Superior temporal gyrus (tissue), 1 donor: ENCODE measurements around the gene SPRY4.
"Not testable (repeated sequence)": the region's sequence is repeated elsewhere in the genome, so short reads cannot be mapped to it uniquely, and the experiment has no call there.

Experiments used
- DNase-seq: peaks from one replicate; pipeline ENCODE4 v3.0.0-alpha.2; 2016; ENCODE audit errors: extremely low spot score

Gene SPRY4

DNA sequence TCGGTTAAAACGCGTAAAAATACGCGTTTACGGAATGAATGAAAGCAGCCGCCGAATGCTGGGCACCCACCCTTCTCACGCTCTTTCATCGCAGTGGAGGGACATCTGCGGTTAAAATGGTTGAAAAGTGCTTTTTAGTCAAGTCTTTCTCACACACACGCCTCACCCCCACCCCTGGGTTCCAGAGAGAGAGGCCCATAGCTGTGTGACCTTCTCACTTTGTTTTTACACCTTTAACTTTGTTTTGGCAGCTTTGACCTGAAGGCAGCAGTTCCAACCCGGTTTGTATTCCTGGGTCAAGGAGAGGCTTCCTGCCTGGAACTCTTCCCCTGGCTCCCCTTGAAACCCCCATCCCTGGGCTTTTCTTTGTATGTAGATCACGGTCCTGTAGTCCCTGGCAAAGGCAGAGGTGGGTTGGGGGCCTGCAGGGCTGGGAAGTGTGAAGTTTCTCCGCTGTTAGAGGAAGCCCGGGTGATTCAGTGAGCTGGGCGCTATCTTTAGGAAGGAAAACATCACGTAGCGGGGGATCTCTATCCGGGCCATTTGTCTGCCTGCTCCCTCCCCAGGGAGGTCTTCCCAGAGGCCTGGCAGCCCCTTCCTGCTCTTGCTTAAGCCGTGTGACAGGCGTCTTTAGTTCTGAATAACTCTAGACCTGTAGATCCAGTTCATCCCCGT, 29.6 kb downstream of the SPRY4 start:
- DNase-seq = no peak

DNA sequence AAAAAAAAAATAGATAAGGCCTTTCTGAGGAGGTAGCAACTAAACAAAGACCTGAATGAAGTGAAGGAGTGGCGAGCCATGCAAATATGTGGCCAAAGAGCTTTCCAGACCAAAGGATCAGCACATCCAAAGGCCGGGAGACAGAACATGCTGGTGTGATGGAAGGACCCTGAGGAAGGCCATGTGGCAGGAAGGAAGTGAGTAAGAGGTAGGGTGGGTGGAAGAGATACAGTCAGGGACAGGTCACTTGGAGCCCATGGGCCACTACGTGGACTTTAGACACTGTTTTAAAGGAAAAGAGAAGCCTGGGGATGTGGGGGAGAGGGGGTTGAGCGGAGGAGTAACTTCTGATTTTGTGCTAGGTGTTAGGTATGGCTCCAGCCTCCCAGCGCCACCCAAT, 31.3 kb downstream of the SPRY4 start:
- no peak for DNase-seq

DNA sequence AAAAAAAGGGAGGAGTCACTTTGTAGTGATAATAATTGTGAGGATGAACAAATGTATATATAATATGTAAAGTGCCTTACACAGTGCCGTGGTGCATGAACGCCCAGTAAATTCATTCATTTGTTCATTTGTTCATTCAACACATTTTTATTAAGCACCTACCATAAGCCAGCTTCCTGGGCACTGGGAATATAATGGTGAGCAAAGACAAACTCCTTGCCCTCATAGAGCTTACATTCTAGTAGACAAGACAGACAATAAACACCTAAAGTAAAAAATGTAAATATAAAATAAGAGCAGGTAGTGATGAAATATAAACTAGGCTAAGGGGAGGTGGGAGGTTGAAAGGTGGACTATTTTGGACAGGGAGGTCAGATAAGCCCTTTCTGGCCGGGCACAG, 32.0 kb downstream of the SPRY4 start:
- DNase-seq = no peak

DNA sequence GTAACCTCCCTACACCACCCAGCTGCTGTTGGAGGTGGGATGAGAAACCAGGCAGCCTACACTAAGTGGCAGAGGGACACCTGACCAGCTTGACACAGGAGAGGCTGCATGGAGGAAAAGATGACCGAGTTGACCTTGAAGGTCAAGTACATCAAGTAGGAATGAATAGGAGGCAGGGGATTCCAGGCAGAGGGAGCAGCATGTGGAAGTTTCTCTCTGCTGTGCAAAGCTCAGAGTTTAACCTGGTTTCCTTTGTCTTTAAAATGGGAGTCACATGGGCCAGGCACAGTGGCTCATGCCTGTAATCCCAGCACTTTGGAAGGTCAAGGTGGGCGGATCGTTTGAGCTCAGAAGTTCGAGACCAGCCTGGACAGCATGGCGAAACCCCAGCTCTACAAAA, 32.6 kb downstream of the SPRY4 start:
- no peak for DNase-seq

DNA sequence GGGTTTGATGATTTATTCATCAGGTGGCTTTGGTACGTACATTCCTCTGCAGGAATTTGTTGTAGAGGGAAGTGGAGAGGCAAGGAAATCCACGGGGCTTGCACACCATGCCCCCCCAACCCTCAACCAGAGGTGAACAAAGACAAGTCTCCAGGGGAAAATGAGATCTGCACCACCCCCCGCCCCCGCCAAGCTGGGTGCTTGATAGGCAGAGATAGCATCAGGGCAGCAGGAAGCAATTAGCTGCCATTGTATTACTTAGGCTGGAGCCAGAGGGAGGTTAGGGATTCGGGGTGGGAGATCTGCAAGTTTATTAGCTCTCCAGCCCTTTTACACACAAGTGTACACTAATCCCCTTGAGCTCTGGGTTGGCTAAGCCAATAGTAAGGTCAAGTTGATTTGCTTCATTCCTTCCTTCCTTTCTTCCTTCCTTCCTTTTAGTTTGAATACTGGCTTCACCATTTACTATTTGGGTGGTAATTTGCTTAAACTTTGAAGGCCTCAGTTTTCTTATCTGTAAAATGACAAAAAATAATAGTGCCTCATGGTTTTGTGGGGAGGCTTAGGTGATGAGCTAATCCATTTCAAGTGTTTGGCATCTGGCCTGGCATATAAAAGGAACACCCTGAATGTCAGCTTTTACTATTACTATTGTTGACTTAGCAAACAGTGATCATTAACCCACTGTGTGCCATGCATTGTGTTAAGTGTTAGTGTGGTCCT, 34.1 kb downstream of the SPRY4 start:
- no peak for DNase-seq

DNA sequence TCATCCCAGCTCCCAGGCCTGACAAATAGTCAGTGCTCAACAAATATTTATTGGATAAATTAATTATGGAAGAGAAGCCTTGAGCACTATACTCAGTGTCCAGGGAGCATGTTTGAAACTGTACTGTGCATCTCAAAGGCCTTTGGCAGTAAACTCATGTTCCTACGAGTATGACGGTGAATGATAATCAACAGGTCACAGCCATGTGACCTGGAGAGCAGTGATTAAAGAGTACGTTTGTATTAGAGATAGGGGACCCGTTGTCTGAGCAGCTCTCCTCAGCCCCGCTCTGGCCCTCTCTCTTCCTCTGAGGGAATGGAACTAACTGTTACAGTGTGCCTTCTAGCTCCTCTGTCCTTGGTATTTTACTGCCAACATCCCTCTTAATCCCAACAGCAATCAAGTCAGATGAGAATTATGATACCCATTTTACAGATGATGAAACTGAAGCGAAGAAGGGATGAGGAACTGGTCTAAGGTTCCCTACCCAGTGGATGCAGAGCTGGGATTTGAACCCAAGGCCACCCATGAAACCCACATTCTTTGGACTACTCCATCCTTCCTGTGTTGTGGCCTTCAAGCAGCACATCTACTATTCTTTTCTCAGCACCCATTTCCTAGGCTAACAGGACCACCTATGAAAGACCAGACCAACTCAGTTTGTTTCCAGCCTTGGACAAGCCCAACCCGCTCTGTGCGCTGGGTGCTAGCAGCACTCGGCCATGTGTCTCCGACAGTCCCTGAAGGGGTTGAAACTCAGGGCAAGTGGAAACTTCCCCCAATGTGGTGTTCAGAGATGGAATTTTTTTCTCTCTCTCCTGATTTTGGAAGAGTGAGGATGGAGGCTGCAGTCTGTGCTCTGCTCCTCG, 34.9 kb downstream of the SPRY4 start:
- DNase-seq = no peak

DNA sequence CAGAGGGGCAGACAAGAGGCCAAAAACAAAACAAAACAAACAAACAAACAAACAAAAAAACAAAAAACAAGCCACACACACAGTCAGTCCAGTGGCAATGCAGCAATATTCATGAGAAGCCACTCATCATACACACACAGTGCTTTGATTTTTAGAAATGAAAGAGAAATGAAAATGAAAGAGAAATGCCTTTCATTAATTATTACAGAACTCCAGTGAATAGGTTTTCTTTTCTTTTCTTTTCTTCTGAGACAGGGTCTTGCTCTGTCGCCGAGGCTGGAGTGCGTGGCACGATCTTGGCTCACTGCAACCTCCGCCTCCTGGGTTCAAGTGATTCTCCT, 36.9 kb downstream of the SPRY4 start:
- DNase-seq = no peak

DNA sequence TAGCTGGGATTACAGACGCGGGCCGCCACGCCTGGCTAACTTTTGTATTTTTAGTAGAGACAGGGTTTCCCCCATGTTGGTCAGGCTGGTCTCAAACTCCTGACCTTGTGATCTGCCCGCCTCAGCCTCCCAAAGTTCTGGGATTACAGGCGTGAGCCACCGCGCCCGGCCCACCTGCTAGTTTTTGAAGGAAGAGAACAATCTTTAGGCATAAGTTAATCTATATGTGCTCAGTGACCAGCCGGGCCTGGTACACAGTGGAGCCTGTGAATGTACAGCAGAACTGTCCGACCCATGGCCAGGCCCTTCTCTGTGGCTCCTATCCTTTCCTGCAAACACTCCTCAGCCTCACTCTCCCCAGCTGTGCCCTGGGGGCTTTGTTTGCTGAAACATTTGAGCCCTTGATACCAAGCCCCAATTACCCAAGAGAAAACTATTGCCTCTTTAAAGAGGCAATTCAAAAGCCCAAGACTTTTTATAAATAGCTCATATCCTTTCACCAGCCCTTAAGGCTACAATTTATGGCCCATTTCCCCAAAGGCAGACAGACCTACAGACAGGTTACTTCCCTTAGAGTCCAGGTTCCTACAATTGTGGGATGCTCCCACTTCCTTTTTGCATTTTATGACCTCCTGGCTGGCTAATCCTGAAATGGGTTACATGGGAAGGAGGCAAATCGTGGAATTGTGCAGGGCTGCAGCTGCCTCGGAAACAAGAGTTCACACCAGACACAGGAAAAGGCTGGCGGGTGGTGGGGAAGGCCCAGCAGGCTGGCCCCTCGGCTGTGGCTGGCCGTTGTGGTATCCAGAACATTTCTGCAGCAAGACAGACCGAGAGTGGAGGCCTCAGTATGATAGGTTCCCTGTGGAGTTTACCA, 37.5 kb downstream of the SPRY4 start:
- no peak for DNase-seq

DNA sequence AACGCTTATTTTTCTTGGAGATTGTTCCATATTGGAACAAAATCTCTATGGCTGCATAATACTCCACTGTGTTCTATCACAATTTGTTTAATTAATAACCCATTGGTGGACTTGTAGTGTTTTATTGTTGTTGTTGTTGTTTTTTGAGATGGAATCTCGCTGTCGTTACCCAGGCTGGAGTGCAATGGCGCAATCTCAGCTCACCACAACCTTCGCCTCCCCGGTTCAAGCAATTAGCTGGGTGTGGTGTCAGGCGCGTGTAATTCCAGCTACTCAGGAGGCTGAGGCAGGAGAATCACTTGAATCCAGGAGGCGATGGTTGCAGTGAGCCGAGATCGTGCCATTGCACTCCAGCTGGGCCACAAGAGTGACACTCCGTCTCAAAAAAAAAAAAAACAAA, 38.7 kb downstream of the SPRY4 start:
- DNase-seq = no peak

DNA sequence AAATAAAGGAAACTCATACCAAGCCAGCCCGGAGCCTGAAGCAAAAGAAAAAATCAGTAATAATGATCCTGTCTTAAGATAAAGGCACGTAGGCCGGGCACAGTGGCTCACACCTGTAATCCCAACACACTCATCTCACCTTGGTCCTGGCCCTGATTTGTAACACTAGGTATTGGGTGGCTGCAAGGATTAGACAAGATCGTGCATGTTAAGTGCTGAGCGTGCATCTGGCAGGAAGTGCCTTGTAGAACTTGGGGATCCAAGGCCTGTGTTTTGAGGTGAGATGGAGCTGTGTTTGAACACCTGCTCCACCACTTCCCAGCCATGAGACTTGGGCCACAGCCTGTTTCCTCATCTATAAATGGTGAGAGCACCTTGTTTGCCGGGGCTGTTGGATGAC, 41.5 kb downstream of the SPRY4 start:
- no peak for DNase-seq

DNA sequence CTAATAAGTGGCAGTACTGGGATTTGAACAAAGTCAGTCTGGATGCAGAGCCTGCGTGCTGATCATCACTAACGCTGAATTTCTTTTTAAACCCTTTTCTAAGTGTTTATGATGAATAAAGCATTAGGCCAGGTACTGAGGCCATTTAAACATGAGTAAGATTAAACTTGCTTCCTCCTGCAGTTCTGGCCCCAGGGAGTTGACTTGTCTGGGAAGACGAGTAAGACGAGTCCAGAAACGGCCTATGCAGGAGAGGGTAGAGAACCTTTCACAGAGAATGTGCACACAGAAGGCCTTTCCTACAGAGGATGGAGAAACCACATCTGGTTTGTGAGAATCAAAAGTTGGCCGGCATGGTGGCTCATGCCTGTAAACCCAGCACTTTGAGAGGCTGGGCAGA, 42.9 kb downstream of the SPRY4 start:
- DNase-seq = no peak

DNA sequence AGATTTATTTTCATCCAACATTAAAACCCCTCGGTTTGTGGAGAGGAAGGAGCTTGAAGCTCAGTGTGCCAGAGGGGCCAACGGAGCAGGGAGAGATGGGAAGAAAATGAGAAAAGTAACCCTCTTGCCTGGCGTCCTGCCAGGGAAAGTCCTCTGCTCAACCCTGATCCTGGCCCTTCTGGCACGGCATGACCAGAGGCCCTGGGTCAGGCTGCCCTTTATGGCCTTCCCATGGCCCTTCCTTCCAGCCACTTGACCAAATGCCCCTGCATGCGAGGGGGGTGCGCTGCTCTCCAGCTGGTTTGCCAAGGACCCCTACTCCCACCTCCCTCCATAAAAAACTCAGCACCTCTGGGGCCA, 43.8 kb downstream of the SPRY4 start:
- no peak for DNase-seq

DNA sequence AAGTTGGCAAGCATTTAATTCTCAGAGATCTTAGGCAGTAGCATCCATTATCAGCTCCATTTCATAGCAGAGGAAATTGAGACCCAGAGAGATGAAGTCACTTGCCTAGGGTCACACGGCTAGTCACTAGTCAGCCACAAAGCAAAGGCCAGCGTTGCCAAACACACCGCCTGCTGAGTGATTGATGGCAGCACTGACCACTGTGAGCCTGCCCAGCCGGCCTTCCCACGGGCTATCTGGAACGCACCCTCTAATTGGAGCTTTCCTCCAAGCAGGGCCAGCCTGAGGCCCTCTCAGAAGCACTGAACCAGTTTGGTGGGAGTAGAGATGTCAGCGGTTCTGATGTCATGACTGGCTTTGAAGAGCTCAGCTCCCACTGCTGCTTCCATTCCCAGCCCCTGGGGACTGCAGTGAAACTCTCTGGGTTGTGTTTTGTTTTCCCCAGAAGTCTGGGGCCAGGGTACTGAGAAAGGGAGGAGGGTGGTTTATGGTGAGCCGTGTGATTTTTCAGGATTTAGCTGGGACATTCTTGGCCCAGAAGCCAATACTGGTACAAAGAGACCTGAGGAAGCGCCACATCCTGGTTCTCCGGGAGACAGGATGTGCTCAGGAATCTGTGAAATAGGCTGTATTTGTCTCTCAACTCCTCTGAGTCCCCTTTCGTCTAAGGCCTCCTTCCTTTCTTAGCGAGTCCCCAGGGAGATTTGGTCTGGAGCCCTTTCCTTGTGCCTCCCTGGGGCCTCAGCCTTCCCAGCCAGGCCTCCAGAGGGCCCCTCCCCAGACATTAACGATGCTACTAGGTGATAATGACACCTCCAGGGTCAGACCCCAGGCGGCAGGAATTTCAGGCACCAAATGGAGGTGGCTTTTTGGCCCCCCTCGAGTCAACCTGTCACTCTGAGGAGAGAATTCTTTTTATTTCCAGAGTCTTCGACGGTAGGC, 44.5 kb downstream of the SPRY4 start:
- no peak for DNase-seq

DNA sequence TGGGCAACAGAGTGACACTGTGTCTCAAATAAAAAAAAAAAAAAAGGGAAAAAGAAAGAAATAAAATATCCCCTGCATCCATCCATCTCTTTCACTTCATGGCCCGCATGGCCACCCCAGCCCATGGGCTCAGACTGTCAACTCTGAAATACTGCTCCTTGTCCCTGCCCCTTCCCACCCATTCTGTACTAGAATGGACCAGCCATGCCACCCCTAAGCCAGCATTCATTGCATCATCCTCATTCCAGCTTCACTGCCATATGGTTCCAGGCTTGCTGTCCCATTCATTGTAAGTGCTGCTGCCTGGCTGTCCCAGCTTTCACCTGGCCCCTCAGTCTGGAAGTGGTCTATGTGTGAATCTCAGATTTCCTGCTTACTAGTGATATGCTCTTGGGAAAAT, 46.2 kb downstream of the SPRY4 start:
- DNase-seq = no peak

DNA sequence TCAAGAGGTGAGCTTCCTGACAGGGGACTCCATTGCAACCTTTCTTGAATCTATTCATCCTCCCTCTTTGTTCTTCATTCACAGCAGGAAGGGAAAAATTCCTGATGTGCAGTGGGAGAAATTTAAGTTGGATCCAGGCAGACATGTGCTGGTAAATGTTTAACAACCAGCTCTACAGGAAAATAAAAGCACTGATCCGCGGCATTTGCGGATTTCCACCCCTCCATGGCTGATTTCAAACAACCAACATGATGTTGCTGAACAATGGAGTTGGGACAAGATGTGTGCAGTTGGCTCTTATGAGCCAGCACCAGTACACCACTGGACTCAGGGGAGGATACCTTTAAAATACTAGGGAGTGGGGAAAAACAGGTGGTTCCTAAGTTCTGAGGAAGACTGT, 47.0 kb downstream of the SPRY4 start:
- DNase-seq = no peak

DNA sequence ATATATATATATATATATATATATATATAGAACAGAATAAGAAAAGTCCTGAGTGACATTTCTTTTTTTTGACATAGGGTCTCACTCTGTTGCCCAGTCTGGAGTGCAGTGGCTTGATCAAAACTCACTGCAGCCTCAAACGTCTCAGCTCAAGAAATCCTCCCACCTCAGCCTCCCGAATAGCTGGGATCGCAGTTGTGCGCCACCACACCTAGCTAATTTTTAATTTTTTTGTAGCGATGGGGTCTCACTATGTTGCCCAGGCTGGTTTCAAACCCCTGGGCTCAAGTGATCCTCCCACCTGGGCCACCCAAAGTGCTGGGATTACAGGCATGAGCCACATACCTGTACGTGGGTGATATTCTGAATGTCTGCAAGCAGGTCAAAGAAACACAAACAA, 48.3 kb downstream of the SPRY4 start:
- DNase-seq = no peak

DNA sequence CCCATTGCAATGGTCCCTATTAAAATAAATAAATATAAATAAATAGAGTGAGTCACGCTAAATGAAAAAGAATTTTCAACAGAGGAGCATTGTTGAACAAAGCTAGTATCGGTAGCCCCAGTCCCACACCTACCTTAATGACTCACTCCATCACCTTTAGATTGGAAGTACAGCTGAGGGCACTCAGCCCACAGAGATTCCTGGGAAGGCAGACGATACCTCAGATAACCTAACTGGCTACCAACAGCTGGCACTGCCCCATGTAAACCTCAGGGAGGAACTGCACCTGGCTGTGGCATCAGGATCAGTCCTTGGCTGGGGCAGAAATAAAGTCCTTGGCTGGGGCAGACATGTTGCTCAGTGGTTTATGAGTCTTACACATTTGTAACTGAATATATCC, 49.3 kb downstream of the SPRY4 start:
- DNase-seq = no peak

DNA sequence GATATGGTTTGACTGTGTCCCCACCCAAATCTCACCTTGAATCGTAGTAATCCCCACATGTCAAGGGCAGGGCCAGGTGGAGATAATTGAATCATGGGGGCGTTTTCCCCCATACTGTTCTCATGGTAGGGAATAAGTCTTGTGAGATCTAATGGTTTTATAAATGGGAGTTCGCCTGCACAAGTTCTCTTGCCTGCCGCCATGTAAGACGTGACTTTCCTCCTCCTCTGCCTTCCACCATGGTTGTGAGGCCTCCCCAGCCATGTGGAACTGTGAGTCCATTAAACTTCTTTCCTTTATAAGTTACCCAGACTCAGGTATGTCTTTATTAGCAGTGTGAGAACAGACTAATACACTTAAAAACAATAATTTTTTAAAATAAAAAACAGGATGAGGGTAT, 52.2 kb downstream of the SPRY4 start:
- not testable (repeated sequence) for DNase-seq

DNA sequence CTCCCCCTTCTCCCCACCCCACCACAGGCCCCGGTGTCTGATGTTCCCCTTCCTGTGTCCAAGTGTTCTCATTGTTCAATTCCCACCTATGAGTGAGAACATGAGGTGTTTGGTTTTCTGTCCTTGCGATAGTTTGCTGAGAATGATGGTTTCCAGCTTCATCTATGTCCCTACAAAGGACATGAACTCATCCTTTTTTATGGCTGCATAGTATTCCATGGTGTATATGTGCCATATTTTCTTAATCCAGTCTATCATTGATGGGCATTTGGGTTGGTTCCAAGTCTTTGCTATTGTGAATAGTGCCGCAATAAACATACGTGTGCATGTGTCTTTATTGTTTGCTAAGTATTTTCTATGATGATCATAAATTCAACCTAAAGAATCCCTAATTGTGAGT, 60.7 kb downstream of the SPRY4 start:
- not testable (repeated sequence) for DNase-seq

DNA sequence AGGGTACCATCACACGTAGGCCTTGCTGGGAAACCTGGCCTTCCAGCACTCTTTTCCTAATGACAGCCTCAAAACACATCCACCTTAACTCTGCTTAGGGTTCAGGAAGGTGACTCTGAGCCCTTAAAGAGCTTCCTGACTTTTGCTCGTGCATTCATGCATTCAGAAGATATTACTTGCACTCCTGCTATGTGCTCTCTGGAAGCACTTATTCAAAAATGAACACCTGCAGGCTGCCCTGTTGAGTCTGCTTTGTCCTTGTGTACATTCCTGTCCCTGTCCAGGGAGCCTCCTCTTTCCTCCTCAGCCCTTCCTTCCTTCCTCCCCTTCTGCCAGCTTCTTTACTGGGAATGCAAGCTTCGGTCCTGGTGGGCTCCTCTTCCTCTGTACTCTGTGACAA, 61.5 kb downstream of the SPRY4 start:
- no peak for DNase-seq

DNA sequence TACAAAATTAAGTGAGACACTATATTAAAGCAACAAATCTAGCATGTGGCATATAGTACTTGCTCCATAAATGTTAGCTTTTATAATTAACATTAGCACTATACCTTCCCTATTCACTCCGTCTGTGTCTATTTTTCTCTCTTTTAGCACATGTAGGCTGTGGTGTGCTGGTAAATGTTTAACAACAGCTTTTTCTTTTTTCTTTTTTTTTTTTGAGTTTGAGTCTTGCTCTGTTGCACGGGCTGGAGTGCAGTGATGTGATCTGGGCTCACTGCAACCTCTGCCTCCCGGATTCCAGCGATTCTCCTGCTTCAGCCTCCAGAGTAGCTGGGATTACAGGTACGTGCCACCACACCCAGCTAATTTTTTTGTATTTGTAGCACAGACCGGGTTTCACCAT, 62.1 kb downstream of the SPRY4 start:
- no peak for DNase-seq
